Gastroesophageal sphincter (tissue), 4 donors: ENCODE data around the gene SRRM4. TPM values are rescaled to one million over a fixed set of nuclear protein-coding genes. Genes with fewer than 3 reads are reported as not detected.

Experiments
- ATAC-seq: fragments of 150-250 bp; one replicate; pipeline ENCODE4 v1.9.1; 2016; ENCODE audit warnings: mild to moderate bottlenecking, moderate library complexity
- H3K27ac ChIP-seq, 4 donors: fragments of 200-600 bp; sonication (generic) in 3 of 4; 1 replicate in 3 of 4; 2 replicates in 1 of 4; pipeline ENCODE4 v1.5.1; 2016 to 2019
- H3K27me3 ChIP-seq: fragments of 200-600 bp; sonication (generic); one replicate; pipeline ENCODE4 v1.5.1; 2019
- H3K36me3 ChIP-seq, 2 donors: fragments of 200-600 bp; sonication (generic); one replicate each; pipeline ENCODE4 v1.5.1; 2019; ENCODE audit warnings: control low read depth in 1 of 2
- H3K4me1 ChIP-seq, 3 donors: fragments of 200-600 bp; sonication (generic); 1 replicate in 2 of 3; 2 replicates in 1 of 3; pipeline ENCODE4 v1.5.1; 2016 to 2019; ENCODE audit warnings: control low read depth in 2 of 3
- H3K4me3 ChIP-seq, 2 donors: fragments of 200-600 bp; sonication (generic); one replicate each; pipeline ENCODE4 v1.5.1; 2019; ENCODE audit warnings: mild to moderate bottlenecking in 1 of 2, moderate library complexity in 1 of 2
- H3K9me3 ChIP-seq, 3 donors: fragments of 200-600 bp; sonication (generic); one replicate each; pipeline ENCODE4 v1.5.1; 2017 to 2019; ENCODE audit warnings: control low read depth in 2 of 3
- EP300 ChIP-seq: sonication (generic); formaldehyde crosslinking; IDR thresholded peaks from one replicate; pipeline ENCODE4 v1.6.1; 2017; ENCODE audit warnings: antibody characterized with exemption, mild to moderate bottlenecking
- POLR2A ChIP-seq, 2 donors: fragments of 450-650 bp; IDR thresholded peaks; one replicate each; pipeline ENCODE4 v1.6.1; 2017; ENCODE audit warnings: antibody characterized with exemption in 2 of 2, mild to moderate bottlenecking in 2 of 2, moderate library complexity in 1 of 2
- POLR2AphosphoS5 ChIP-seq: sonication (generic); formaldehyde crosslinking; IDR thresholded peaks from one replicate; pipeline ENCODE4 v1.6.1; 2017; ENCODE audit warnings: antibody characterized with exemption
- WGBS, 2 donors: methylation state at CpG; one replicate each; pipeline ENCODE4 v1.1.5; 2018; ENCODE audit warnings: low coverage in 1 of 2; 5-methylcytosine and 5-hydroxymethylcytosine counted together
- total RNA-seq, 4 donors: library from RNA; depleted of rRNA; stranded (reverse); fragments of >200 nt; gene quantifications; one replicate each; pipeline ENCODE4 v1.1.0, GENCODE V29; 2016
- TF ChIP-seq, protein P1 (sequence below), 4 experiments: fragments of 200-600 bp in 2 of 4; fragments of 450-650 bp in 2 of 4; sonication (generic) in 1 of 4; IDR thresholded peaks; one replicate each; pipeline ENCODE4 v1.5.1; 2017 to 2019; ENCODE audit warnings: antibody characterized with exemption in 4 of 4, mild to moderate bottlenecking in 2 of 4, moderate library complexity in 2 of 4

Gene SRRM4
- total RNA-seq, 4 donors from 2014 or later, result 0.04 TPM; not detected in 3

DNA sequence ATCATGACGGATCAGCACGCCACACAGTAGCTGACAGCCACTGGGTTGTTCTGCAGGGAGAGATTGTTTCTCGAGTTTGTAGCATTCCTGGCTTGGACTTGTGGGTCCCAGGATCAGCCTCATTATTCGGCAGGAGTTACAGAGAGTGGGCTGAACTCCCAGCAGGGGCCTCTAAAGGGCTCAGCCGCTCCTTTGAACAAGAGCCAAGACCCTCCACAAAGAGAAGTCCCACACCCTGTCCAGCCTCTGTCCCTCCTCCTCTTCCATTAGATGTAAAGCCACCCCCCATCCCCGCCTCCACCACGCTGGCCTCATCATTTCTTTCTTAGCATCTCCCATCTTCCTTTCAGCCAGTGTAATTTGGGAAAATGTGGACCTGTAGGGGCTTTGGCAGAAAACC lies 100.7 kb downstream of the SRRM4 start:
- Histone ChIP-seq H3K9me3 (no peaks in the 10 kb centered on the region), H3K36me3 (no peaks in the 10 kb centered on the region), H3K27ac (no peak overlapping the region), H3K27me3 (peaks cover 61% of the 10 kb centered on the region), H3K4me1 (peaks cover 0 to 4% (median 0%) of the 10 kb centered on the region in 3 donors), H3K4me3 (no peak overlapping the region)
- TF ChIP-seq POLR2A (IDR thresholded peaks at IDR 0.05), result no peak
- no peak for TF ChIP-seq EP300
- TF ChIP-seq POLR2AphosphoS5, result no peak
- TF ChIP-seq, protein P1, sequence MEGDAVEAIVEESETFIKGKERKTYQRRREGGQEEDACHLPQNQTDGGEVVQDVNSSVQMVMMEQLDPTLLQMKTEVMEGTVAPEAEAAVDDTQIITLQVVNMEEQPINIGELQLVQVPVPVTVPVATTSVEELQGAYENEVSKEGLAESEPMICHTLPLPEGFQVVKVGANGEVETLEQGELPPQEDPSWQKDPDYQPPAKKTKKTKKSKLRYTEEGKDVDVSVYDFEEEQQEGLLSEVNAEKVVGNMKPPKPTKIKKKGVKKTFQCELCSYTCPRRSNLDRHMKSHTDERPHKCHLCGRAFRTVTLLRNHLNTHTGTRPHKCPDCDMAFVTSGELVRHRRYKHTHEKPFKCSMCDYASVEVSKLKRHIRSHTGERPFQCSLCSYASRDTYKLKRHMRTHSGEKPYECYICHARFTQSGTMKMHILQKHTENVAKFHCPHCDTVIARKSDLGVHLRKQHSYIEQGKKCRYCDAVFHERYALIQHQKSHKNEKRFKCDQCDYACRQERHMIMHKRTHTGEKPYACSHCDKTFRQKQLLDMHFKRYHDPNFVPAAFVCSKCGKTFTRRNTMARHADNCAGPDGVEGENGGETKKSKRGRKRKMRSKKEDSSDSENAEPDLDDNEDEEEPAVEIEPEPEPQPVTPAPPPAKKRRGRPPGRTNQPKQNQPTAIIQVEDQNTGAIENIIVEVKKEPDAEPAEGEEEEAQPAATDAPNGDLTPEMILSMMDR (IDR thresholded peaks at IDR 0.05), result no peak
- 42 to 43% methylated on average over 5 to 7 of the region's 7 CpGs for WGBS, 2 donors
- no peak for ATAC-seq

- Histone ChIP-seq H3K36me3 (no peaks in the 10 kb centered on the region), H3K27ac (no peak overlapping the region), H3K4me3 (no peak overlapping the region), H3K9me3 (no peaks in the 10 kb centered on the region), H3K27me3 (peaks cover 61% of the 10 kb centered on the region), H3K4me1 (peaks cover 0 to 4% (median 0%) of the 10 kb centered on the region in 3 donors)
- no peak for ATAC-seq
- no peak for TF ChIP-seq POLR2A (IDR thresholded peaks at IDR 0.05)
- no peak for TF ChIP-seq POLR2AphosphoS5
- no peak for TF ChIP-seq EP300
- TF ChIP-seq, protein P1 (IDR thresholded peaks at IDR 0.05), result no peak
- 0% methylated on average over 1 of the region's 4 CpGs; no CpG with 5 or more reads in 1 of the 2 donors for WGBS, 2 donors
Observed at GRCh38 chr12:119082496-119082895, 101.2 kb downstream of the SRRM4 start.

DNA sequence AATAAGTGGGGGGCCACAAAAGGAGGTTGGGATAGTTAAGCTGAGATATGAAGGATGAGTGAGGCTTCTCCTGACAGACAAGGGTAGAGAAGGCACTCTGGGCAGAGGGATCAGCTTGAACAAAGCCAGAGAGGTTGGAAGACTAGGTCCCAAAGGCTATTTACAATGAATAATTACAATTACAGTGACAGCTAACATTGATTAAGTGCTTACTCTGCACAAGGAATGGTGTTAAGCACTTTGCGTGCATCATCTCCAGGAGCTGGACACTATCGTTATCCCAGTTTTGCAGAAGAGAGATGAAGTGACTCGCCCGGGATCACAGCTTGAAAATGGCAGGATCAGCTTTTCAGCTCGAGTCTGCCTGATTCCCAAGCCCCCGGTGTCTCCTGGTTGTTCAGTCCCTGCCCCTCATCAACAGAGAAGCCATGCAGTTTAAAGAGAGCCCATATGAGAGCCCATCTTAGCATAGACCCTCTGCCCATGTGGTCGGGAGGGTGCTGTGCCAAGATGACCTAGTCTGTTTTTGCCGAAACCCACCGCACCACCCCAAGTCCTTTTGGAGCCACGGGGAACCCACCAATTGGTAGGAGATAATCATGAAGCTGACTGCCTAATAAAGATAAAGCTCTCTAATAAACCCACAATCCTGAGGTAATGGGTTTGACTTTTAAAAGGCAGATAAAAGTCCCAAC lies 107.5 kb downstream of the SRRM4 start:
- Histone ChIP-seq H3K4me1 (no peaks in the 10 kb centered on the region), H3K4me3 (no peak overlapping the region), H3K27me3 (peaks cover 74% of the 10 kb centered on the region), H3K27ac (no peak overlapping the region), H3K9me3 (no peaks in the 10 kb centered on the region), H3K36me3 (no peaks in the 10 kb centered on the region)
- WGBS, 2 donors, result 40 to 59% methylated on average over 1 to 2 of the region's 10 CpGs
- no peak for ATAC-seq
- TF ChIP-seq POLR2AphosphoS5 (no peak), POLR2A (IDR thresholded peaks at IDR 0.05) (no peak), EP300 (no peak)
- TF ChIP-seq, protein P1 (IDR thresholded peaks at IDR 0.05), result no peak

DNA sequence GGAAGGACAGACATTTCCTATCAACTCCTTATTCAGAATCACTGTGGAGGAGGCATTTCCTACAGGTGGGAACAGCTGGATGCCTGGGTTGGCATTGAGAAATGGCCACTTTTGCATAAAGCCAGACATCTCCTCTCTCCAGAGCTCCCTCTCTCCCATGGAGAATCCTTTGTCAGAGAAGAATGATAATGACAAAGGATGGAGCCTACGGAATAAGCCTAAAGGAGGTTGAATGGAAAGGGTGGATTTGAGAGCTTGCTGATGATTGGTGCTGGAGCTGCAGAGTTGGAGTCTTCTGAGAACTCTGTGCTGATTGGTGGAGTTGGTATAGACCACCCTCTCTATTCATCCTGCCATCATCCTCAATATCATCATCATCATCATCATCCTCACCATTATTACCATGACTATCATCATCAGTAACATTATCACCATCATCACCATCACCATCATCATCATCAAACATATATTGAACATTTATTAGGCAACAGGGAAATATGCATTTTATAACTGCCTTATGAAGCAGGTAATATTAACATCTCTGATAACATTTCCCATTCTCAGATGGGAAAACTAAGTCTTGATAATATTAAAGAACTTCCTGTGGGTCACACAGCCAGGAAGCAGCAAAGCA lies 108.2 kb downstream of the SRRM4 start:
- WGBS, 2 donors, result 22 to 30% methylated on average over 1 of the region's 1 CpG

More for the DNA sequence above, 108.2 kb downstream of the SRRM4 start:
- no peak for ATAC-seq
- Histone ChIP-seq H3K4me1 (no peaks in the 10 kb centered on the region), H3K4me3 (no peak overlapping the region), H3K27ac (no peak overlapping the region), H3K9me3 (no peaks in the 10 kb centered on the region), H3K27me3 (peaks cover 74% of the 10 kb centered on the region), H3K36me3 (no peaks in the 10 kb centered on the region)
- TF ChIP-seq POLR2AphosphoS5 (no peak), POLR2A (IDR thresholded peaks at IDR 0.05) (no peak), EP300 (no peak)
- TF ChIP-seq, protein P1 (IDR thresholded peaks at IDR 0.05), result no peak
